Measurements from ENCODE around the gene ACSL5.
"Not testable (repeated sequence)": the region's sequence is repeated elsewhere in the genome, so short reads cannot be mapped to it uniquely, and the experiment has no call there.

DNA sequence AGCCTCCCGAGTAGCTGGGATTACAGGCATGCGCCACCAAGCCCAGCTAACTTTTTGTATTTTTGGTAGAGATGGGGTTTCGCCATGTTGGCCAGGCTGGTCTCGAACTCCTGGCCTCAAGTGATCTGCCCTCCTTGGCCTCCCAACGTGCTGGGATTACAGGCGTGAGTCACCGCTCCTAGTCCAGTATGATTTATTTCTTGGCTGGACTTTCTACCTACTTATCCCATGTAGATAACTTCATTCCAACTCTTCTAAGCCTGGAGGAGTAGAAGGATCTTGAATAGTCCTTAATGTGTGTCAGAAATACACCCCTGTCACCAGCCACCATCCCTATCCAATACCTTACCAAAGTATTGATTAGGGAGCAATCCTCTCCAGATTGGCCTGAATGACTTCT lies 14.1 kb downstream of the ACSL5 start:
- not testable (repeated sequence) for TF ChIP-seq EP300 (IDR thresholded peaks at IDR 0.05; ENCODE audit: borderline replicate concordance in 1 of 2, low read depth in 2 of 2, low read length in 2 of 2); TEAD4 (IDR thresholded peaks at IDR 0.05; ENCODE audit: low read depth, low read length); JUND (IDR thresholded peaks at IDR 0.05; ENCODE audit: low read length); JUN (IDR thresholded peaks at IDR 0.05; ENCODE audit: low read depth, low read length); POU5F1 (IDR thresholded peaks at IDR 0.05; ENCODE audit: low read depth, low read length); PHF8 (conservative IDR thresholded peaks at IDR 0.05; ENCODE audit: low read depth, low read length); POLR2A (IDR thresholded peaks at IDR 0.05; ENCODE audit: control extremely low read depth in 1 of 2, low read depth in 2 of 2, low read length in 2 of 2); POLR2AphosphoS5 (IDR thresholded peaks at IDR 0.05; ENCODE audit: low read depth, low read length)
- TF ChIP-seq, protein P1, sequence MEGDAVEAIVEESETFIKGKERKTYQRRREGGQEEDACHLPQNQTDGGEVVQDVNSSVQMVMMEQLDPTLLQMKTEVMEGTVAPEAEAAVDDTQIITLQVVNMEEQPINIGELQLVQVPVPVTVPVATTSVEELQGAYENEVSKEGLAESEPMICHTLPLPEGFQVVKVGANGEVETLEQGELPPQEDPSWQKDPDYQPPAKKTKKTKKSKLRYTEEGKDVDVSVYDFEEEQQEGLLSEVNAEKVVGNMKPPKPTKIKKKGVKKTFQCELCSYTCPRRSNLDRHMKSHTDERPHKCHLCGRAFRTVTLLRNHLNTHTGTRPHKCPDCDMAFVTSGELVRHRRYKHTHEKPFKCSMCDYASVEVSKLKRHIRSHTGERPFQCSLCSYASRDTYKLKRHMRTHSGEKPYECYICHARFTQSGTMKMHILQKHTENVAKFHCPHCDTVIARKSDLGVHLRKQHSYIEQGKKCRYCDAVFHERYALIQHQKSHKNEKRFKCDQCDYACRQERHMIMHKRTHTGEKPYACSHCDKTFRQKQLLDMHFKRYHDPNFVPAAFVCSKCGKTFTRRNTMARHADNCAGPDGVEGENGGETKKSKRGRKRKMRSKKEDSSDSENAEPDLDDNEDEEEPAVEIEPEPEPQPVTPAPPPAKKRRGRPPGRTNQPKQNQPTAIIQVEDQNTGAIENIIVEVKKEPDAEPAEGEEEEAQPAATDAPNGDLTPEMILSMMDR (IDR thresholded peaks at IDR 0.05; ENCODE audit: control extremely low read depth in 1 of 3, insufficient read depth in 1 of 3, low read depth in 1 of 3, low read length in 3 of 3): not testable (repeated sequence)
